Gastrocnemius medialis (tissue), 4 donors: ENCODE data around the gene MUSK. TPM values are rescaled to one million over a fixed set of nuclear protein-coding genes. Genes with fewer than 3 reads are reported as not detected.

ENCODE experiments used
- ATAC-seq, 2 donors: fragments of 150-250 bp; one replicate each; pipeline ENCODE4 v1.9.1; 2016
- DNase-seq, 2 donors: peaks; one replicate each; pipeline ENCODE4 v3.0.0-alpha.2; 2019
- H3K27ac ChIP-seq, 4 donors: fragments of 200-600 bp; sonication (generic); 1 replicate in 1 of 4; 2 replicates in 3 of 4; pipeline ENCODE4 v1.5.1; 2016 to 2018; ENCODE audit warnings: mild to moderate bottlenecking in 2 of 4, moderate library complexity in 1 of 4
- H3K27me3 ChIP-seq, 3 donors: fragments of 200-600 bp; sonication (generic) in 2 of 3; 1 replicate in 1 of 3; 2 replicates in 2 of 3; pipeline versions ENCODE4 v1.5.1 to v1.6.0; 2016 to 2019; ENCODE audit warnings: mild to moderate bottlenecking in 1 of 3, moderate library complexity in 1 of 3
- H3K36me3 ChIP-seq, 2 donors: fragments of 200-600 bp; sonication (generic) in 1 of 2; one replicate each; pipeline ENCODE4 v1.5.1; 2017 to 2018
- H3K4me1 ChIP-seq, 2 donors: fragments of 200-600 bp; sonication (generic) in 1 of 2; one replicate each; pipeline ENCODE4 v1.5.1; 2016 to 2017; ENCODE audit warnings: mild to moderate bottlenecking in 2 of 2
- H3K4me3 ChIP-seq, 4 donors: fragments of 200-600 bp; sonication (generic) in 3 of 4; 1 replicate in 1 of 4; 2 replicates in 3 of 4; pipeline ENCODE4 v1.5.1; 2016 to 2019; ENCODE audit warnings: mild to moderate bottlenecking in 2 of 4
- H3K9me3 ChIP-seq, 3 donors: fragments of 200-600 bp; sonication (generic) in 2 of 3; 1 replicate in 1 of 3; 2 replicates in 2 of 3; pipeline ENCODE4 v1.5.1; 2016 to 2019
- CTCF ChIP-seq, 5 experiments: fragments of 450-650 bp in 3 of 5; fragments of 200-600 bp in 2 of 5; sonication (generic) in 2 of 5; IDR thresholded peaks in 4 of 5; conservative IDR thresholded peaks in 1 of 5; 1 replicate in 4 of 5; 2 replicates in 1 of 5; pipeline ENCODE4 v1.5.1; 2016 to 2019; ENCODE audit warnings: antibody characterized with exemption in 5 of 5, mild to moderate bottlenecking in 3 of 5, moderate library complexity in 3 of 5
- POLR2A ChIP-seq, 2 donors: fragments of 450-650 bp; IDR thresholded peaks; one replicate each; pipeline ENCODE4 v1.6.1; 2017; ENCODE audit warnings: antibody characterized with exemption in 2 of 2, mild to moderate bottlenecking in 2 of 2, moderate library complexity in 2 of 2
- in situ Hi-C, 4 donors: fragments of 200-750 bp; cut with MboI; loops; one replicate each; pipeline versions ENCODE4 v1.15.0 to v1.8.0; 2017; ENCODE audit warnings: low sequenced_read_pairs in 4 of 4
- intact Hi-C: fragments of 100-400 bp; cut with DNase I; formaldehyde crosslinking; loops from one replicate; pipeline ENCODE4 v1.15.1; 2023; ENCODE audit warnings: low total_unique reads
- total RNA-seq, 4 donors: library from RNA; depleted of rRNA; stranded (reverse); fragments of >200 nt; gene quantifications; one replicate each; pipeline versions ENCODE4 v1.1.0 to v1.2.3, GENCODE V29; 2016

Gene MUSK
- total RNA-seq, 4 donors from 2014 or later, result 10.2 to 47.5 (median 27.1) TPM

GRCh38 chr9:110710420-110710819, 41.8 kb downstream of the MUSK start:
- Histone ChIP-seq H3K27me3 (no peaks in the 10 kb centered on the region), H3K9me3 (no peaks in the 10 kb centered on the region), H3K36me3 (no peaks in the 10 kb centered on the region), H3K4me3 (no peak overlapping the region), H3K27ac (no peak overlapping the region), H3K4me1 (no peaks in the 10 kb centered on the region)
- TF ChIP-seq CTCF (IDR thresholded peaks at IDR 0.05 in 4 of 5, conservative IDR thresholded peaks at IDR 0.05 in 1 of 5) (no peak), POLR2A (IDR thresholded peaks at IDR 0.05) (no peak)
- ATAC-seq, result no peak
- no peak for DNase-seq
- in situ Hi-C loops (no loop called here), intact Hi-C loops (no loop called here)

DNA sequence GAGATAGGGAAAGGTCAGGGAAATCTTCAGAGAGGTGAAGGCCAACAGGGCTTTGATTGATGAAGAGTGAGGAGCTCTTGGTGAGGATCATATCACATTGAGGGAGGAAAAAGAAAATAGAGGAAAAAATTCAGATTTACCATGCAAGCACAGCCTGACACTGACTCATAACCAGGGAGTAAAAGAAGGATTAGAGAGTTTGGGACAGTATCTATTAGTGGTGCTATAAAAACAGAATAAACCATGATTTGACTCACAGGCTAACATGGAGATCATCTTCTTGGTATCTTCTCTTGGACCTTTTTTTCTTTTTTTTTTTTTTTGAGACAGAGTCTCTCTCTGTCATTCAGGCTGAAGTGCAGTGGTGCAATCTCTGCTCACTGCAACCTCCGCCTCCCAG, 44.4 kb downstream of the MUSK start:
- TF ChIP-seq POLR2A (IDR thresholded peaks at IDR 0.05) (no peak), CTCF (IDR thresholded peaks at IDR 0.05 in 4 of 5, conservative IDR thresholded peaks at IDR 0.05 in 1 of 5) (no peak)
- H3K9me3 ChIP-seq, result no peaks in the 10 kb centered on the region
- in situ Hi-C loops, result no loop called here
- DNase-seq (no peak), ATAC-seq (no peak)
- no peaks in the 10 kb centered on the region for H3K27me3 ChIP-seq
- intact Hi-C loops, result no loop called here
- no peaks in the 10 kb centered on the region for H3K4me1 ChIP-seq
- no peaks in the 10 kb centered on the region for H3K36me3 ChIP-seq
- H3K27ac ChIP-seq, result no peak overlapping the region
- H3K4me3 ChIP-seq, result no peak overlapping the region

DNA sequence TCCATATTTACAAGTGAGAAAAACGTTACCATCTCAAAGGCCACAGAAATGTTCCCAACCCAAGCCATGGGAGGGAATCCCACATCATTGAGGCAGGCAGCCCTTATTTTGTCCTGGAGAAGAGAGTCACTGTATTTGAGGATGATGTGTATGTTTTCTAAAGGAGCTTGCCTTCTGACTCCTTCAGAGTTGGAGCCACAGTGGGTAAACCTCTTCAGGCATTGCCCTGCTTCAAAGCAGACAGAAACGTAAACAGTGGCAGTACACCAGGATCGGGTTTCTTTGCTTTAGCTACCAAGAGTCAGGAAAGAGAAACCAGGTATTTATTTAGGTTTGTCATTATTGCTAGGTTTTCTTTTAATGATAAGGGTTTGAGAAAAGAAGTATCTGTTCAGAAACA, 45.7 kb downstream of the MUSK start:
- in situ Hi-C loops, result no loop called here
- TF ChIP-seq CTCF (IDR thresholded peaks at IDR 0.05 in 4 of 5, conservative IDR thresholded peaks at IDR 0.05 in 1 of 5) (no peak), POLR2A (IDR thresholded peaks at IDR 0.05) (no peak)
- Histone ChIP-seq H3K4me1 (no peaks in the 10 kb centered on the region), H3K4me3 (no peak overlapping the region), H3K27me3 (no peaks in the 10 kb centered on the region), H3K36me3 (no peaks in the 10 kb centered on the region), H3K27ac (no peak overlapping the region), H3K9me3 (no peaks in the 10 kb centered on the region)
- intact Hi-C loops, result no loop called here
- DNase-seq, result no peak
- ATAC-seq, result no peak

DNA sequence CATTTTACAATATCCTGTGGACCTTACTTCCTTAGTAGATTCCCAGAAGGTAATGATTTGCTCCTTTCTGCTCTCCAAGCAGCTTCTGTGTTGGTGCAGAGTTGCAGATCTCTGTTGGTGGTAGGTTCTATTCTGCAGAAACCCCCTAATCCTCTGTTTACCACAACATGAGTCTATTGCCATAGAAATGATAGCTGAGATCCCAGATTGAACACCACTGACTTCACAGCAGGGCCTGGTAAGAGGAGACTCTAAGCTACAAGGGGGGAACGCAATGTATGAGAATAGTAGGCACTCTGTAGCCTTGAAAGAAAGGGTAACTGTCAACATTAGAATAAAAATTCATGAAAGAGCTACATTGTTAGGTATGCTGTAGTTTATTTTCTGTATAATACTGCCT, 59.5 kb downstream of the MUSK start:
- Histone ChIP-seq H3K4me1 (no peaks in the 10 kb centered on the region), H3K27ac (no peak overlapping the region), H3K27me3 (no peaks in the 10 kb centered on the region), H3K9me3 (no peaks in the 10 kb centered on the region), H3K4me3 (no peak overlapping the region), H3K36me3 (no peaks in the 10 kb centered on the region)
- TF ChIP-seq POLR2A (IDR thresholded peaks at IDR 0.05), result no peak
- no peak for TF ChIP-seq CTCF (IDR thresholded peaks at IDR 0.05 in 4 of 5, conservative IDR thresholded peaks at IDR 0.05 in 1 of 5)
- in situ Hi-C loops (loop anchor here in 1 of 4 donors (25.0 kb wide), 1 partner anchor 109 kb away; no protein-coding TSS in a partner anchor), intact Hi-C loops (no loop called here)
- no peak for DNase-seq
- ATAC-seq, result no peak

- no peak for ATAC-seq
- Histone ChIP-seq H3K36me3 (no peaks in the 10 kb centered on the region), H3K27ac (no peak overlapping the region), H3K9me3 (no peaks in the 10 kb centered on the region), H3K4me1 (no peaks in the 10 kb centered on the region), H3K4me3 (no peak overlapping the region), H3K27me3 (no peaks in the 10 kb centered on the region)
- TF ChIP-seq CTCF (IDR thresholded peaks at IDR 0.05 in 4 of 5, conservative IDR thresholded peaks at IDR 0.05 in 1 of 5), result no peak
- TF ChIP-seq POLR2A (IDR thresholded peaks at IDR 0.05), result no peak
- intact Hi-C loops (no loop called here), in situ Hi-C loops (loop anchor here in 1 of 4 donors (25.0 kb wide), 1 partner anchor 108 kb away; no protein-coding TSS in a partner anchor)
- DNase-seq, result no peak
Observed at GRCh38 chr9:110729641-110730040, 61.0 kb downstream of the MUSK start.
